Measurements from ENCODE around the gene RHOF.

DNA sequence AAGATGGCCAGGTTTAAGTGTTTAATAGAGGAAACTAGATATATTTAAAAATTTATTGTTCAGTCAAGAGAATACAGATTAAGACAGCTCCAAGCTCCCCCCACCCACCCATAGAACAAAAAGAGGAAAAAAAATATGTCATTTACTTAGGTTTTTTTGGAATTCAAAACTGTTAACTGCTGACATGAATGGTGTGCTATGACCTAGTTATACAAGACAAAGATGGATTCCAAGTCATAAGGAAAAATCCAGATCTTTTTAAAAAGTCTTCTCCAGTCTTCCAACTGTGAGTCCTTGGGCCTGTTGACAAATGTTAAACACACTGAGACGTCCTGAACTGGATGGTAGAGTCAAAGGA is 9.0 kb upstream of the RHOF start:
- TF ChIP-seq EZH2 (IDR thresholded peaks at IDR 0.05), result no peak
- TF ChIP-seq, protein P1, sequence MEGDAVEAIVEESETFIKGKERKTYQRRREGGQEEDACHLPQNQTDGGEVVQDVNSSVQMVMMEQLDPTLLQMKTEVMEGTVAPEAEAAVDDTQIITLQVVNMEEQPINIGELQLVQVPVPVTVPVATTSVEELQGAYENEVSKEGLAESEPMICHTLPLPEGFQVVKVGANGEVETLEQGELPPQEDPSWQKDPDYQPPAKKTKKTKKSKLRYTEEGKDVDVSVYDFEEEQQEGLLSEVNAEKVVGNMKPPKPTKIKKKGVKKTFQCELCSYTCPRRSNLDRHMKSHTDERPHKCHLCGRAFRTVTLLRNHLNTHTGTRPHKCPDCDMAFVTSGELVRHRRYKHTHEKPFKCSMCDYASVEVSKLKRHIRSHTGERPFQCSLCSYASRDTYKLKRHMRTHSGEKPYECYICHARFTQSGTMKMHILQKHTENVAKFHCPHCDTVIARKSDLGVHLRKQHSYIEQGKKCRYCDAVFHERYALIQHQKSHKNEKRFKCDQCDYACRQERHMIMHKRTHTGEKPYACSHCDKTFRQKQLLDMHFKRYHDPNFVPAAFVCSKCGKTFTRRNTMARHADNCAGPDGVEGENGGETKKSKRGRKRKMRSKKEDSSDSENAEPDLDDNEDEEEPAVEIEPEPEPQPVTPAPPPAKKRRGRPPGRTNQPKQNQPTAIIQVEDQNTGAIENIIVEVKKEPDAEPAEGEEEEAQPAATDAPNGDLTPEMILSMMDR (IDR thresholded peaks at IDR 0.05 in 2 of 3, conservative IDR thresholded peaks at IDR 0.05 in 1 of 3; ENCODE audit: borderline replicate concordance in 1 of 3, insufficient read depth in 1 of 3, low read depth in 2 of 3, low read length in 2 of 3), result no peak
- no peak for TF ChIP-seq ATF3 (IDR thresholded peaks at IDR 0.05)
- TF ChIP-seq, protein P2, sequence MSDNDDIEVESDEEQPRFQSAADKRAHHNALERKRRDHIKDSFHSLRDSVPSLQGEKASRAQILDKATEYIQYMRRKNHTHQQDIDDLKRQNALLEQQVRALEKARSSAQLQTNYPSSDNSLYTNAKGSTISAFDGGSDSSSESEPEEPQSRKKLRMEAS (IDR thresholded peaks at IDR 0.05), result no peak
- no peak for TF ChIP-seq SP1 (IDR thresholded peaks at IDR 0.05; ENCODE audit: low read depth)
- no peak for TF ChIP-seq POLR2A (IDR thresholded peaks at IDR 0.05; ENCODE audit: borderline replicate concordance, extremely low read depth, insufficient read depth, insufficient read length)
- TF ChIP-seq JUND (IDR thresholded peaks at IDR 0.05), result no peak
- no peak for TF ChIP-seq POLR2AphosphoS5 (IDR thresholded peaks at IDR 0.05; ENCODE audit: low read depth, low read length)
- TF ChIP-seq ZBTB33 (IDR thresholded peaks at IDR 0.05; ENCODE audit: extremely low read depth, insufficient replicate concordance, low read length), result no peak

All from HCT116 (cell line).